Nephron (organoid): ENCODE results near the gene EIF5B.

Experiments
- H3K27ac Mint-ChIP-seq, 3 experiments: 2 replicates each; pipeline ENCODE4 v1.8.0; 2020; ENCODE audit warnings: mixed read lengths in 3 of 3, mild to moderate bottlenecking in 2 of 3, moderate library complexity in 1 of 3
- H3K27me3 Mint-ChIP-seq: 2 replicates; pipeline ENCODE4 v1.8.0; 2021; ENCODE audit warnings: low read depth, mild to moderate bottlenecking, moderate library complexity, mixed read lengths
- H3K36me3 Mint-ChIP-seq: 2 replicates; pipeline ENCODE4 v1.8.0; 2020; ENCODE audit warnings: low read depth, mixed read lengths
- H3K4me1 Mint-ChIP-seq: 2 replicates; pipeline ENCODE4 v1.8.0; 2020; ENCODE audit warnings: mixed read lengths
- H3K4me3 Mint-ChIP-seq, 3 experiments: 2 replicates each; pipeline ENCODE4 v1.8.0; 2020; ENCODE audit warnings: mild to moderate bottlenecking in 3 of 3, mixed read lengths in 3 of 3, moderate library complexity in 2 of 3
- H3K9me3 Mint-ChIP-seq: 2 replicates; pipeline ENCODE4 v1.8.0; 2020; ENCODE audit warnings: mixed read lengths
- CTCF ChIP-seq, 3 experiments: fragments of 200-600 bp; sonication (generic); IDR thresholded peaks; one replicate each; pipeline ENCODE4 v1.5.0; 2021; ENCODE audit warnings: antibody characterized with exemption in 3 of 3; ENCODE audit not compliant: unreplicated experiment in 3 of 3

The EIF5B gene

DNA sequence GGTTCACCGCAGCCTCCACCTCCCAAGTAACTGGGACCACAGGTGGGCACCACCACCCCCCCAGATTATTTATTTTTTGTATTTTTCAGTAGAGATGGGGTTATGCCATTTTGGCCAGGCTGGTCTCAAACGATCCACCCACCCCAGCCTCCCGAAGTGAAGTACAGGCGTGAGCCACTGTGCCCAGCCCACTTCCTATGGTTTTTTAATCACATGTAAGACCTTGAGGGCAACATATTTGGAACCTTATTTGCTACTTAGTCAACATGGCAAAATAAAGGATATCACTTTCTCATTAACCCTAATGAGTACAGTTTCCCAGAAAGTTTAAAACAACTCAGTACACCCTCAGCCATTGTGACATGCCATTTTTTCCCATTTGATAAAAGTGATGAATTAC is 64.7 kb downstream of the EIF5B start:
- peaks cover 77% of the 10 kb centered on the region for H3K36me3 Mint-ChIP-seq
- no peaks in the 10 kb centered on the region for H3K4me1 Mint-ChIP-seq
- no peak overlapping the region for H3K27ac Mint-ChIP-seq
- H3K9me3 Mint-ChIP-seq: no peaks in the 10 kb centered on the region
- no peaks in the 10 kb centered on the region for H3K27me3 Mint-ChIP-seq
- TF ChIP-seq CTCF (IDR thresholded peaks at IDR 0.05; ENCODE audit: unreplicated experiment in 3 of 3): no peak
- H3K4me3 Mint-ChIP-seq: no peak overlapping the region

- peaks cover 75% of the 10 kb centered on the region for H3K36me3 Mint-ChIP-seq
- peak overlapping the region in 2 of 3 experiments; percentile 84 for H3K27ac Mint-ChIP-seq
- H3K27me3 Mint-ChIP-seq: no peaks in the 10 kb centered on the region
- no peaks in the 10 kb centered on the region for H3K4me1 Mint-ChIP-seq
- no peak for TF ChIP-seq CTCF (IDR thresholded peaks at IDR 0.05; ENCODE audit: unreplicated experiment in 3 of 3)
- no peak overlapping the region for H3K4me3 Mint-ChIP-seq
- H3K9me3 Mint-ChIP-seq: no peaks in the 10 kb centered on the region
These were observed 65.9 kb downstream of the EIF5B start for GRCh38 chr2:99403084-99403483.

DNA sequence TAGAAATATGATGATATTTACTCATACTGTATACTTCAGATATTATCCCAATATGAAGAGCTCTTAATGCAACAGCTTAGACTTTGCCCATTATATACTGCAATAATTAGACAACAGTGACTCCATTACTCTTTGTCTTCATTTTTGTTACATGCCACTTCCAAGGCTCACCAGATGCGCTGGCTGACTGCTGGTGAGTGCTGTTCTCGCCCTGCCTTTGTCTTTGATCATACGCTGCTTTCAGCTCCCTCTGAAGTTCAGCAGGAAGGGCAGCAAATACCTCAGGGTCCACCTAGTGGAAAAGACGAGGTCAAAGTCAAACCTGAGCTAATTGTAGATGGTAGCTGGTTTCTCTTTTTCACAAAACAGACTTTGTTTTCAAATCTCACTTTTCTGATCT is 66.3 kb downstream of the EIF5B start:
- no peaks in the 10 kb centered on the region for H3K9me3 Mint-ChIP-seq
- H3K27me3 Mint-ChIP-seq: no peaks in the 10 kb centered on the region
- no peaks in the 10 kb centered on the region for H3K4me1 Mint-ChIP-seq

DNA sequence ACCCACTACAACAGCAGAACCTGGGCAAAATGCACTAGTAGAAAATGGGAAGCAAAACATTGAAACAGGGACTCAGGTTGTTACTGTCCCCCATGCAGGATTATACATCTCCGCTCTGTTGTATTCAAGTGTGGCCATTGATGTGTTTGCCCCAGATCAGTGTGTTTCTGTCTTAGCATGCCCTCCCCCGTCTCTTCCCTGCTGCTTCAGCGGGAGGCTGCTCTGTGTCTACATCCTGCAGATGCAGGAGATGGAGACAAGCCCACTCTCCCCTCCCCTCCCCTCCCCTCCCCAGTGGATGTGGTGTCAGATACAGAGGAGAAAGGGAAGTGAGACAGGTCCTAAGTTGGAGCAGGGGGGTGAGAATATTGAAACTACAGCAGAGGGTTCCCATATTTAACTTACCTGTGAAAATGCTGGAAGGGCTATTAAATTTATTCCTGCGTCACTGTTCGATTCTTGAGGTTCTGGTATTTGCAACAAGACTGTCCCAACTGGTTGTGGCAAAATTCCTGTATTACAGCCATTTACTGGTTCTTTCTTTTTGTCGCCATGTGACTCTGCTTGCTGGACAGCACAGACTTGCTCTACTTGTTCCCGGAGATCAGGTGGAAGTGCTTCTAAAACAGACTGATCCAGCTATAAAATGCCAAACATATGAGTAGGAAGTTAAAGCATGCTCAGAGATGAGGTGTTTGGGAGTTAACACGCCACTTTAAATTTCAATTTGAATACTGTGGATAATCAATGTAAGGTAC is 67.0 kb downstream of the EIF5B start:
- TF ChIP-seq CTCF (IDR thresholded peaks at IDR 0.05; ENCODE audit: unreplicated experiment in 3 of 3): no peak
- no peaks in the 10 kb centered on the region for H3K4me1 Mint-ChIP-seq
- H3K27me3 Mint-ChIP-seq: no peaks in the 10 kb centered on the region
- H3K27ac Mint-ChIP-seq: peak overlapping the region; percentile 69 to 84 (median 84)
- H3K9me3 Mint-ChIP-seq: no peaks in the 10 kb centered on the region
- peaks cover 66% of the 10 kb centered on the region for H3K36me3 Mint-ChIP-seq
- H3K4me3 Mint-ChIP-seq: no peak overlapping the region

More for the DNA sequence above, 66.3 kb downstream of the EIF5B start:
- TF ChIP-seq CTCF (IDR thresholded peaks at IDR 0.05; ENCODE audit: unreplicated experiment in 3 of 3): no peak
- Mint-ChIP-seq H3K4me3 (no peak overlapping the region), H3K27ac (peak overlapping the region; percentile 69 to 84 (median 84)), H3K36me3 (peaks cover 71% of the 10 kb centered on the region)

- no peaks in the 10 kb centered on the region for H3K4me1 Mint-ChIP-seq
- TF ChIP-seq CTCF (IDR thresholded peaks at IDR 0.05; ENCODE audit: unreplicated experiment in 3 of 3): no peak
- H3K27ac Mint-ChIP-seq: peak overlapping the region; percentile 25 to 84 (median 84)
- no peak overlapping the region for H3K4me3 Mint-ChIP-seq
- H3K9me3 Mint-ChIP-seq: no peaks in the 10 kb centered on the region
- H3K36me3 Mint-ChIP-seq: peaks cover 63% of the 10 kb centered on the region
- no peaks in the 10 kb centered on the region for H3K27me3 Mint-ChIP-seq
These were observed 67.8 kb downstream of the EIF5B start for GRCh38 chr2:99404797-99405669.
